Neural cell (in vitro differentiated cells): ENCODE measurements around the gene PTPRD. TPM values are rescaled to one million over a fixed set of nuclear protein-coding genes. Genes with fewer than 3 reads are reported as not detected.

Experiments used
- H2AFZ ChIP-seq: fragments of 200-600, 300-800 bp; sonication (generic), shearing (Covaris generic); 2 replicates; pipeline ENCODE4 v1.6.0; 2014; ENCODE audit warnings: low read depth, mild to moderate bottlenecking, antibody characterized with exemption, low read length, moderate library complexity
- H3F3A ChIP-seq: fragments of 200-600 bp; shearing (Covaris generic); 2 replicates; pipeline ENCODE4 v1.6.1; 2016; ENCODE audit warnings: mild to moderate bottlenecking, moderate library complexity, mixed read lengths, antibody characterized with exemption, low read length; ENCODE audit not compliant: insufficient read depth, poor library complexity, severe bottlenecking
- H3K27ac ChIP-seq: fragments of 200-600, 300-800 bp; sonication (generic), shearing (Covaris generic); 2 replicates; pipeline ENCODE4 v1.5.1; 2014; ENCODE audit warnings: mild to moderate bottlenecking, low read length, moderate library complexity
- H3K27me3 ChIP-seq: fragments of 300-800, 200-600 bp; sonication (generic), shearing (Covaris generic); 2 replicates; pipeline ENCODE4 v1.6.0; 2014; ENCODE audit warnings: mild to moderate bottlenecking, low read depth, low read length, moderate library complexity; ENCODE audit not compliant: insufficient read depth
- H3K36me3 ChIP-seq: fragments of 300-800, 200-600 bp; sonication (generic), shearing (Covaris generic); 2 replicates; pipeline ENCODE4 v1.5.1; 2014; ENCODE audit warnings: mild to moderate bottlenecking, antibody characterized with exemption, low read length, moderate library complexity; ENCODE audit not compliant: insufficient read depth
- H3K4me2 ChIP-seq: fragments of 300-800, 200-600 bp; sonication (generic), shearing (Covaris generic); 2 replicates; pipeline ENCODE4 v1.6.0; 2014; ENCODE audit warnings: mild to moderate bottlenecking, low read length
- H3K4me3 ChIP-seq: fragments of 300-800, 200-600 bp; sonication (generic), shearing (Covaris generic); 2 replicates; pipeline ENCODE4 v1.5.1; 2014; ENCODE audit warnings: mild to moderate bottlenecking, low read length, moderate library complexity
- H3K79me2 ChIP-seq: fragments of 200-600 bp; shearing (Covaris generic); replicated peaks from 2 replicates; pipeline ENCODE4 v1.6.0; 2014; ENCODE audit warnings: mild to moderate bottlenecking, low read length, moderate library complexity; ENCODE audit not compliant: insufficient read depth
- H3K9ac ChIP-seq: fragments of 300-800, 200-600 bp; sonication (generic), shearing (Covaris generic); 2 replicates; pipeline ENCODE4 v1.6.1; 2016; ENCODE audit warnings: mild to moderate bottlenecking, low read length, mixed read lengths
- H3K9me2 ChIP-seq: fragments of 200-600 bp; shearing (Covaris generic); 2 replicates; pipeline ENCODE4 v1.6.1; 2016; ENCODE audit warnings: mild to moderate bottlenecking, low read length, mixed read lengths; ENCODE audit not compliant: insufficient read depth
- H3K9me3 ChIP-seq: fragments of 200-600, 300-800 bp; sonication (generic), shearing (Covaris generic); 2 replicates; pipeline ENCODE4 v1.6.1; 2016; ENCODE audit warnings: mild to moderate bottlenecking, mixed run types, low read length, moderate library complexity, mixed read lengths
- H4K20me1 ChIP-seq: fragments of 200-600 bp; shearing (Covaris generic); 2 replicates; pipeline ENCODE4 v1.6.1; 2016; ENCODE audit warnings: mild to moderate bottlenecking, mixed run types; ENCODE audit not compliant: insufficient read depth
- CTCF ChIP-seq: fragments of 450-650 bp; IDR thresholded peaks from 2 replicates; pipeline ENCODE4 v1.5.1; 2014; ENCODE audit warnings: antibody characterized with exemption, mild to moderate bottlenecking, moderate library complexity; ENCODE audit not compliant: poor library complexity, severe bottlenecking
- EP300 ChIP-seq: fragments of 450-650 bp; conservative IDR thresholded peaks from 2 replicates; pipeline ENCODE4 v1.6.1; 2014; ENCODE audit warnings: antibody characterized with exemption, mild to moderate bottlenecking, moderate library complexity; ENCODE audit not compliant: poor library complexity, severe bottlenecking
- EZH2 ChIP-seq: fragments of 200-600, 300-800 bp; shearing (Covaris generic), sonication (generic); IDR thresholded peaks from 2 replicates; pipeline ENCODE4 v1.6.1; 2014; ENCODE audit warnings: antibody characterized with exemption, low read length, borderline replicate concordance, mild to moderate bottlenecking; ENCODE audit not compliant: insufficient read depth, poor library complexity, severe bottlenecking
- MXI1 ChIP-seq: fragments of 450-650 bp; conservative IDR thresholded peaks from 2 replicates; pipeline ENCODE4 v1.6.1; 2014; ENCODE audit warnings: antibody characterized with exemption, mild to moderate bottlenecking; ENCODE audit not compliant: poor library complexity, severe bottlenecking
- POLR2AphosphoS5 ChIP-seq: IDR thresholded peaks from 2 replicates; pipeline ENCODE4 v1.6.1; 2012
- RAD21 ChIP-seq: fragments of 450-650 bp; conservative IDR thresholded peaks from 2 replicates; pipeline ENCODE4 v1.6.1; 2014; ENCODE audit warnings: antibody characterized with exemption, mild to moderate bottlenecking, moderate library complexity
- REST ChIP-seq: IDR thresholded peaks from 2 replicates; pipeline ENCODE4 v1.6.1; 2012; ENCODE audit warnings: borderline replicate concordance
- SMC3 ChIP-seq: fragments of 450-650 bp; conservative IDR thresholded peaks from 2 replicates; pipeline ENCODE4 v1.6.1; 2014; ENCODE audit warnings: antibody characterized with exemption, mild to moderate bottlenecking, moderate library complexity; ENCODE audit not compliant: poor library complexity
- TAF1 ChIP-seq: IDR thresholded peaks from 2 replicates; pipeline ENCODE4 v1.6.1; 2012; ENCODE audit warnings: low read depth
- polyA plus RNA-seq: library from polyadenylated mRNA; depleted of rRNA; stranded (reverse); fragments of >200 nt; gene quantifications from 2 replicates; pipeline ENCODE4 v1.2.3, GENCODE V29; 2014

The PTPRD gene
- polyA plus RNA-seq, 1 donor from 2014 or later, result 143 TPM

- Histone ChIP-seq H3K27me3 (no peaks in the 10 kb centered on the region), H4K20me1 (no peaks in the 10 kb centered on the region), H3K36me3 (no peaks in the 10 kb centered on the region), H3K4me3 (no peak overlapping the region), H3K9me2 (no peaks in the 10 kb centered on the region), H3F3A (no peaks in the 10 kb centered on the region), H3K9me3 (peaks cover 6% of the 10 kb centered on the region), H3K27ac (no peak overlapping the region), H2AFZ (no peak overlapping the region), H3K79me2 (no peaks in the 10 kb centered on the region), H3K9ac (no peak overlapping the region), H3K4me2 (no peak overlapping the region)
- TF ChIP-seq SMC3 (no peak), EP300 (no peak), TAF1 (no peak), CTCF (no peak), POLR2AphosphoS5 (no peak), EZH2 (no peak), MXI1 (no peak), RAD21 (no peak)
Observed at GRCh38 chr9:10259668-10260067, 353.1 kb downstream of the PTPRD start.

- Histone ChIP-seq H3F3A (no peaks in the 10 kb centered on the region), H3K79me2 (no peaks in the 10 kb centered on the region), H3K9me2 (no peaks in the 10 kb centered on the region), H3K4me2 (no peak overlapping the region), H3K27ac (no peak overlapping the region), H2AFZ (no peak overlapping the region), H3K27me3 (no peaks in the 10 kb centered on the region), H4K20me1 (no peaks in the 10 kb centered on the region), H3K9ac (no peak overlapping the region), H3K9me3 (no peaks in the 10 kb centered on the region), H3K36me3 (no peaks in the 10 kb centered on the region), H3K4me3 (no peak overlapping the region)
- TF ChIP-seq EZH2, result no peak
- TF ChIP-seq TAF1, result no peak
- no peak for TF ChIP-seq MXI1
- no peak for TF ChIP-seq REST
- no peak for TF ChIP-seq POLR2AphosphoS5
- TF ChIP-seq SMC3, result no peak
- TF ChIP-seq EP300, result no peak
- TF ChIP-seq CTCF, result no peak
- no peak for TF ChIP-seq RAD21
Observed at GRCh38 chr9:10255758-10256157, 357.0 kb downstream of the PTPRD start.
